Measurements from ENCODE around the gene HPX. TPM values are rescaled to one million over a fixed set of nuclear protein-coding genes. Genes with fewer than 3 reads are reported as not detected.

The HPX gene
- total RNA-seq, 3 donors from 2014 or later = 2.0 to 7.0 (median 2.3) TPM

GRCh38 chr11:6420677-6421076 is 20.1 kb downstream of the HPX start:
- TF ChIP-seq, protein P1, sequence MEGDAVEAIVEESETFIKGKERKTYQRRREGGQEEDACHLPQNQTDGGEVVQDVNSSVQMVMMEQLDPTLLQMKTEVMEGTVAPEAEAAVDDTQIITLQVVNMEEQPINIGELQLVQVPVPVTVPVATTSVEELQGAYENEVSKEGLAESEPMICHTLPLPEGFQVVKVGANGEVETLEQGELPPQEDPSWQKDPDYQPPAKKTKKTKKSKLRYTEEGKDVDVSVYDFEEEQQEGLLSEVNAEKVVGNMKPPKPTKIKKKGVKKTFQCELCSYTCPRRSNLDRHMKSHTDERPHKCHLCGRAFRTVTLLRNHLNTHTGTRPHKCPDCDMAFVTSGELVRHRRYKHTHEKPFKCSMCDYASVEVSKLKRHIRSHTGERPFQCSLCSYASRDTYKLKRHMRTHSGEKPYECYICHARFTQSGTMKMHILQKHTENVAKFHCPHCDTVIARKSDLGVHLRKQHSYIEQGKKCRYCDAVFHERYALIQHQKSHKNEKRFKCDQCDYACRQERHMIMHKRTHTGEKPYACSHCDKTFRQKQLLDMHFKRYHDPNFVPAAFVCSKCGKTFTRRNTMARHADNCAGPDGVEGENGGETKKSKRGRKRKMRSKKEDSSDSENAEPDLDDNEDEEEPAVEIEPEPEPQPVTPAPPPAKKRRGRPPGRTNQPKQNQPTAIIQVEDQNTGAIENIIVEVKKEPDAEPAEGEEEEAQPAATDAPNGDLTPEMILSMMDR (IDR thresholded peaks at IDR 0.05) = no peak
- DNase-seq (no peak), ATAC-seq (no peak)
- Histone ChIP-seq H3K4me1 (ENCODE audit: low read depth) (no peaks in the 10 kb centered on the region), H3K36me3 (ENCODE audit: low read depth) (no peaks in the 10 kb centered on the region), H3K9me3 (no peaks in the 10 kb centered on the region), H3K4me3 (no peak overlapping the region)
- intact Hi-C loops (cut with DNase I, micrococcal nuclease) = no loop called here

- DNase-seq (peak in 2 of 3 donors; percentile 78 to 81), ATAC-seq (peak; percentile 96)
Observed at GRCh38 chr11:6419009-6419631, 21.7 kb downstream of the HPX start, which contains the start of gene APBB1. APBB1 (minus strand) TSS chr11:6419094; CDS start chr11:6411347, 7,747 bp downstream.

GRCh38 chr11:6418557-6419008 is 22.2 kb downstream of the HPX start:
- TF ChIP-seq, protein P1 (IDR thresholded peaks at IDR 0.05) = no peak
- intact Hi-C loops (cut with DNase I, micrococcal nuclease) = no loop called here
- Histone ChIP-seq H3K4me3 (peak overlapping the region; percentile 67), H3K36me3 (ENCODE audit: low read depth) (no peaks in the 10 kb centered on the region), H3K9me3 (no peaks in the 10 kb centered on the region), H3K4me1 (ENCODE audit: low read depth) (no peaks in the 10 kb centered on the region)
- ATAC-seq (peak; percentile 42), DNase-seq (peak in 2 of 3 donors; percentile 27 to 49)

More at GRCh38 chr11:6419009-6419631, 21.7 kb downstream of the HPX start, which contains the start of gene APBB1:
- Histone ChIP-seq H3K9me3 (no peaks in the 10 kb centered on the region), H3K36me3 (ENCODE audit: low read depth) (no peaks in the 10 kb centered on the region), H3K4me3 (peak within 1 kb of the TSS; percentile 67), H3K4me1 (ENCODE audit: low read depth) (no peaks in the 10 kb centered on the region)
- TF ChIP-seq, protein P1 (IDR thresholded peaks at IDR 0.05) = no peak
- intact Hi-C loops (cut with DNase I, micrococcal nuclease) = no loop called here

DNA sequence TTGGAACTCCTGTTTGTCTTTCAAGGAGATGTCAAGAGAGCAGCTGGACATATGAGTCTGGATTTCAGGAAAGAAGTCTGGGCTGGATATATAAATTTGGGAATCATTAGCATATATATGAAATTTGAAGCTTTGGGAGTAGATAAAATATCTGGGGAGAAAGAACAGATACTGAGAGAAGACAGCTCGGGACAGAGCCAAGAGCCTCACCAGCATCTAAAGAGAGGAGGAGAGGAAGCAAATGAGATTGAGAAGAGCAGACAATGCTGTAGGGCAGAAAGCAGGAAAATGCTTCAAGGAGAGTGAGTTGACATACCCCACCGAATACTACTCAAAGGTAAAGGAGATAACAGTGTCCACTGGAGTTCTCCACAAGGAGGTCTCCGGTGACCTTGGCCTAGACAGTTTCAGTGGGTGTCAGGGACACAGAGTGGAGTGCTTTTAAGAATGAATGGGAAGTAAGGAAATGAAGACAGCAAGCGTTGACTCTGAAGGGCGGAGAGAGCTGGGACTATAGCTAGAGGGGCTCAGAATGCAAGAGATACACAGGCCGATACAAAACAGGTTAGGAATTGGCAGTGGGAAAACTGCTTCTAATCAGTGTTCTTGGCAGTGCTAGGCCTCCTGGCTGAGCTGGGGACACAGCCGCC is 22.8 kb downstream of the HPX start:
- no peaks in the 10 kb centered on the region for H3K9me3 ChIP-seq
- H3K36me3 ChIP-seq (ENCODE audit: low read depth) = no peaks in the 10 kb centered on the region
- TF ChIP-seq, protein P1 (IDR thresholded peaks at IDR 0.05) = no peak
- no peak for ATAC-seq
- H3K4me3 ChIP-seq = no peak overlapping the region
- intact Hi-C loops (cut with DNase I, micrococcal nuclease) = no loop called here
- no peak for DNase-seq
- H3K4me1 ChIP-seq (ENCODE audit: low read depth) = no peaks in the 10 kb centered on the region

DNA sequence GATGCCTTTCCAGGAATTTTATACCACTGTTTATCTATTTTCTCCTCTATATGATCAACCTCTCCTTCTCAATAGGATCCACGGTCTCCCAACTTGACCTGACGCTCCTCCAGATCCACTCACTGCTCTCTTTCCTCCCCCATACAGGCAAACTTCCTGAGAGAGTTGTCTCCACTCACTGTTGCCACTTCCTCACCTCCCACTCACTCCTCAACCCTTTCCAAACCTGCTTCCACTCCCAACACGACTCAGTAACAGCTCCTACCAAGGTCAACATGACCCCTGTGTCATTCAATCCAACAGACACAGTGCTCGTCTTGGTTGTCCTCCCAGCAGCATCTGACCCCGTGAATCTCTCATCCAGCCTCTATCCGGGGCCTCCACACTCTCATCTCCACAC is 25.0 kb downstream of the HPX start:
- Histone ChIP-seq H3K4me1 (ENCODE audit: low read depth) (no peaks in the 10 kb centered on the region), H3K4me3 (no peak overlapping the region), H3K9me3 (no peaks in the 10 kb centered on the region), H3K36me3 (ENCODE audit: low read depth) (no peaks in the 10 kb centered on the region)
- intact Hi-C loops (cut with DNase I, micrococcal nuclease) = no loop called here
- DNase-seq (no peak), ATAC-seq (no peak)
- TF ChIP-seq, protein P1 (IDR thresholded peaks at IDR 0.05) = no peak

Measured in mucosa of descending colon (tissue), 3 donors.